Left hindlimb (tissue), 1 donor: ENCODE results near the gene CHEK2.
"Not testable (repeated sequence)": the region's sequence is repeated elsewhere in the genome, so short reads cannot be mapped to it uniquely, and the experiment has no call there.

Experiments used
- DNase-seq: peaks from one replicate; pipeline ENCODE4 v3.0.0-alpha.2; 2018

Gene CHEK2

GRCh38 chr22:28682966-28683365 lies 58.7 kb downstream of the CHEK2 start:
- DNase-seq = not testable (repeated sequence)

- not testable (repeated sequence) for DNase-seq
These were observed 60.7 kb downstream of the CHEK2 start for GRCh38 chr22:28680813-28681490.

DNA sequence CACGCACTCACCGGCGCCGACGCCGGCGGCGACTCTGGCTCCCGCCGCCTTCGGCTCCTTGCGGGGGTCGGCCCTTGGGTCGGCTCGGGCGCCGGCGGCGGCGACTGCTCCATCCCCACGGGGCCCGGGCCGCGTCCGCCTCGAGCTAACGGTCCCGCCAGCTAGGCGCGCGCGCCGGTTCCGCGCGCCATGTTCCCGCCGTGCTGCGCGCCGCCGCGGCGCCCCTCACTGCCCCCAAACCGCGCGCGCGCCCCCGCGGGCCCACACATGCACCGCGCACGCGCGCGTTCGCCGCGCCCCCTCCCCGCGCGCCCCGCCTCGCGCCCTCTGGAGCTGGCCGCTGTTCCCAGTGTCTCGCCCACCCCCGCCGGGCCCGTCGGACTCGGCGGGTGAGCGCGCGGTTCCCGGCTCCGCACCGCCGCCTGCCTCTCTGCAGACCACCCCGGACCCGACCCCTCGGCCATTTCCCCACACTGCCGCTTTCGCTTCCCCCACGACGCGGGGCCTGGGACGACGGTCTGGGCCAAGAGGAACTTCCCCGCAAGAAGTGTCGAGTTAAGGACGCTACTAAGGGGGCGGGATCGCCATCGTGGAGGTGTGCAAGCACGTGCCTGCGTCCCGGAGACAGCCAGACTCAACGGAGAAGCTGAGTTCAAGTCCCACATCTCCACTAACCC lies 61.9 kb downstream of the CHEK2 start, which contains the start of gene TTC28:
Gene TTC28, minus strand, starts transcription at position 230 of the 677 bp plus-strand sequence. Its CDS starts 117 bp downstream, at position 113.
- peak; percentile 91 for DNase-seq

DNA sequence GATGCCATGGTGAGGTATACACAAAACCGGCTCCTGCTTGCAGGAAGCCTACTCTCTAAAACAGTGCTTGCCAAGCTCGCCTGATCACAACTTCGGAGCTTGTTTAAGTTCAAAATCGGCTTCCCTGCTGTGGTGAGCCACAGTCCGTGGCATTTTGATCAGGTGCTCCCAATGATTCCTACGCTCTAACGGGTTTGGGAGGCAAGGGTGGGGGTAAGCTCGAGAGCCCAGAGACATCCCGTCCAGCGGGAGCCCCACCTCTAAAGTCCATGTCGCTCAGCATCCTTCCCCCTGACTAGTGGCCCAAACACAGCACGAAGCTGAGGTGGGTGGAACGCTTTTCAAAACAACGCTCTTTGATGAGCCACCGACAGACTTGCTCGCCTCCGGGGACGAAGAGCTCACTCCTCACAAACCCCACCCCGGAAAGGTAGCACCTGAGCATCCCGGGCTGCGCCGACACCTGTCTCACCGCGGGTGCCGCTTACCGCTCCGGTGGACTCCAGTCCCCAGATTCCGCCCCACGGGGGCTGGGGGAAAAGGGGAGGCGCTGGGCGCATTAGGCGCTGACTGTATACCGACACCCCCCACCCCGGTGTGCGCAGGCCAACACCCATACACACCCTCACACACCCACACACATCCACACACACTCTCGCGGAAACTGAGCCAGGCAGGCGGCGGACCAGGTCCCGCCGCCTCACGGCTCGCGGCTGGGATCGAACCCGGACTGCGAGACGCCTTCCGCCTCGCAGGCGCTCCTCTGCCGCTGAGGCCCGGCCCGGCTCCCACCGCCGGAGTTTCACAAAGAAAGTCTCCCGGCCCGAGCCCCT lies 62.6 kb downstream of the CHEK2 start:
- peak; percentile 51 for DNase-seq

DNA sequence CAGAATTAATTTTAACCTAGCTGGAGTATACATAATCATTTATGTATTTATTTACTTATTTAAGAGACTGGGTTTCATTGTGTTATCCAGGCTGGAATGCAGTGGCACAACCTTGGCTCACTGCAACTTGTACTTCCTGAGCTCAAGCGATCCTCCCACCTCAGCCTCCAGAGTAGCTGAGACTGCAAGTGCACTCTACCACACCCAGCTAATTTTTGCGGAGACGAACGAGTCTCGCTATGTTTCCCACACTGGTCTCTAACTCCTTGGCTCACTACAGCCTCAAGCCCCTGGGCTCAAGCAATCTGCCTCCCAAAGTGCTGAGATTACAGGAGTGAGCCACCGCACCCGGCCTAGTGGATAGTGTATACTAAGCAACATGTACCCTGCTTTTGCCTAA lies 63.5 kb downstream of the CHEK2 start:
- not testable (repeated sequence) for DNase-seq

- DNase-seq = no peak
These were observed 67.5 kb downstream of the CHEK2 start for GRCh38 chr22:28674121-28674563.

DNA sequence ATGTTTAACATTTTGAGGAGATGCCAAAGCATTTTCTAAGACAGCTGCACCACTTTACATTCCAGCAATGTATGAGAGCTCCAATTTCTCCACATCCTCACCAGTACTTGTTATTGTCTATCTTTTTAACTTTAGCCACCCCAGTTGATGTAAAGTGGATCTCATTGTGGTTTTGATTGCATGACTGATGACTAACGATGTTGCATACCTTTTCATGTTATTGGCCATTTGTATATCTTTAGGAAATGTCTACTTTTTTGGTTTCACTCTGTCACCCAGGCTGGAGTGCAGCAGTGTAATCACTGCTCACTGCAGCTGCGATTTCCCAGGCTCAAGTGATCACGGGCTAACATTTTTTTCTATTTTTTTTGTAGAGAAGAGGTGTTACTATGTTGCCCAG lies 70.9 kb downstream of the CHEK2 start:
- DNase-seq = no peak

DNA sequence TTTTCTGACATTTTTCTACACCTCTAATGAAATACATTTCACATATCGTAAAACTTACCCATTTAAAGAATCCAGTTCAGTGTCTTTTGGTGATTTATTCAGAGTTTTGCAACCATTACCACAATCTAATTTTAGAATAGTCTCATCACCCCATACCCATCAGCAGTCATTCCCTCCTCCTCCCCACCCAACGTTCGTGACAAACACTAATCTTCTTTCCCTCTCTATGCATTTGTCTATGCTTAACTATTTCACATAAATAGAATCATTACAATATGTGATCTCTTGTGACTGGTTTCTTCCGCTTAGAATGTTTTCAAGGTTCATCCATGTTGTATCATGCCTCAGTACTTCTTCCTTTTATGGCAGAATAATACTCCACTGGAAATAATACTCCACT lies 71.5 kb downstream of the CHEK2 start:
- DNase-seq = no peak

DNA sequence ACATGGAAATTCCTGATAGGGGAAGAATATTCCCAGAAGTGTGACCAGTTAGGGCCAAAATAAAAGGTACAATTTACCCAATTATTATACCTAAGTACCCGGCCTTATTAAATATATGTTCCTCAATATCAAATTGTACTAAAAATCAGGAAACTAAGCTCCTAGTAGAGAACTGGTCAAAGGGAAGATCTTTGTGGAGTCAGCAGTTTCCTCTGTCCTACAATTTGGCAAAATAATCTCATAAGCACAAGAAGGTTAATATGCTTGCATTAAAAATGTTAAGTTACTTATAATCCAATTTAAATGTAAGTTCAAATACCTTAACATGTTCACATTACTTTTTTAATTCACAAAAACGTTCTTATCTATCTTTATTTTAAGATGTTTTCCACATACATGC lies 72.2 kb downstream of the CHEK2 start:
- no peak for DNase-seq

DNA sequence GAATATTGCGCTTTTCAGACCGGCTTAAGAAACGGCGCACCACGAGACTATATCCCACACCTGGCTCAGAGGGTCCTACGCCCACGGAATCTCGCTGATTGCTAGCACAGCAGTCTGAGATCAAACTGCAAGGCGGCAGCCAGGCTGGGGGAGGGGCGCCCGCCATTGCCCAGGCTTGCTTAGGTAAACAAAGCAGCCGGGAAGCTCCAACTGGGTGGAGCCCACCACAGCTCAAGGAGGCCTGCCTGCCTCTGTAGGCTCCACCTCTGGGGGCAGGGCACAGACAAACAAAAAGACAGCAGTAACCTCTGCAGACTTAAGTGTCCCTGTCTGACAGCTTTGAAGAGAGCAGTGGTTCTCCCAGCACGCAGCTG lies 78.1 kb downstream of the CHEK2 start:
- not testable (repeated sequence) for DNase-seq

GRCh38 chr22:28658448-28658847 lies 83.2 kb downstream of the CHEK2 start:
- DNase-seq = no peak

GRCh38 chr22:28656181-28656580 lies 85.4 kb downstream of the CHEK2 start:
- DNase-seq = no peak

DNA sequence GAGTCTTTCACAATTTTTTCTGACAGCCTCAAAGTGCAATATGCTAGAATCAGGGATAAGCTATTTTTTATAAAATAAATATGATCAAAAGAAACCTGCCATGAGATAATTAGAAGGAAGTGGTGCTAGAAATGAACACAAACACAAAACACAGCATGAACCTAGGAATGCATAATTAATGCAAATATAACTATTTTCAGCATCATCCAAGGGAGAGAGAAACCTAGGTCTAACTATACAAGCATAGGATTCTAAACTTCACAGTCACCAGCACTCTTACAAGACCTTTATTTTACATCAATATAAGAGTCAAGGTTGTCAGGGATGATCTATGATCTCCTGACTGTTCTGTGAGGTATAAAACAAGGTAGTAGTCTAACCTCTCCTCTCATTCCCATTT lies 91.2 kb downstream of the CHEK2 start:
- no peak for DNase-seq

DNA sequence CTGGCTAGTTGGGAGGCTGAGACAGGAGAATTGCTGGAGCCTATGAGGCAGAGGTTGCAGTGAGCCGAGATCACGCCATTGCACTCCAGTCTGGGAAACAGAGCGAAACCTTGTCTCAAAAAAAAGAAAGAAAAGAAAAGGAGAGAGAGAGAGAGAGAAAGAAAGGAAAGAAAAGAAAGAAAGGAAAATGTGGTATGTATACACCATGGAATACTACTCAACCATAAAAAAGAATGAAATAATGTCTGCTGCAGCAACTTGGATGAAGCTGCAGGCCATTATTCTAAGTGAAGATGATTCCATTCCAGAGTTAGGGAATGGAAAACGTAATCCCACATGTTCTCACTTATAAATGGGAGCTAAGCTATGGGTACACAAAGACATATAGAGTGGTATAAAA lies 92.8 kb downstream of the CHEK2 start:
- no peak for DNase-seq

DNA sequence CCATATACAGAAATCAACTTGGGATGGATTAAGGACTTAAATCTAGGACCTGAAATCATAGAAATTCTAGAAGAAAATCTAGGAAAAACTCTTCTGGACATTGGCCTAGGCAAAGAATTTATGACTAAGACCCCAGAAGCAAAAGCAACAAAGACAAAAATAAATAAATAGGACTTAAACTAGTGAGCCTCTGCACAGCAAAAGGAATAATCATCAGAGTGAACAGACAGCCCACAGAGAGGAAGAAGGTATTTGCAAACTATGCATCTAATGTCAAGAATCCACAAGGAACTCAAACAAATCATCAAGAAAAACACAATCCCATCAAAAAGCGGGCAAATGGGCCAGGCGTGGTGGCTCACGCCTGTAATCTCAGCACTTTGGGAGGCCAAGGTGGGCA lies 94.4 kb downstream of the CHEK2 start:
- no peak for DNase-seq

DNA sequence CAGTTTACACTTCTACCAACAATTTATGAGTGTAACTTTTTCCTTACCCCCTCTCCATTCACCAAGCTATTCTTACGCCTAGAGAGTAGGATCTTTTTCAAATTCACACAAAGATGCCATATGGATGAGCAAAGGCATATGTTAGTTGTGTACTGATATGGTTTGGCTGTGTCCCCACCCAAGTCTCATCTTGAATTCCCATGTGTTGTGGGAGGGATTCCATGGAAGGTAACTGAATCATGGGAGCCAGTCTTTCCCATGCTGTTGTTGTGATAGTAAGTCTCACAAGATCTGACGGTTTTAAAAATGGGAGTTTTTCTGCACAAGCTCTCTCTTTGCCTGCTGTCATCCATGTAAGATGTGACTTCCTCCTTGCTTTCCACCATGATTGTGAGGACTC lies 102.3 kb downstream of the CHEK2 start:
- no peak for DNase-seq
